Measurements from ENCODE around the gene WNT9A. TPM values are rescaled to one million over a fixed set of nuclear protein-coding genes. Genes with fewer than 3 reads are reported as not detected.

The WNT9A gene
- total RNA-seq, 1 experiment from 2014 or later: 1.5 TPM

GRCh38 chr1:227946624-227947385, 927 bp downstream of the WNT9A start:
- DNase-seq (ENCODE audit: low spot score) (peak; percentile 85), ATAC-seq (peak; percentile 66)
- Mint-ChIP-seq H3K27ac (no peak overlapping the region), H3K27me3 (ENCODE audit: low read depth) (peaks cover 25% of the 10 kb centered on the region), H3K36me3 (no peaks in the 10 kb centered on the region), H3K9me3 (no peaks in the 10 kb centered on the region), H3K4me1 (peaks cover 9% of the 10 kb centered on the region), H3K4me3 (peak overlapping the region; percentile 82)
- CTCF ChIA-PET: interaction anchor here (0.8 to 4.4 kb wide), 7 partner anchors 11 to 185 kb away, joined by 3 to 25 read pairs (median 4); no protein-coding TSS in a partner anchor
- POLR2A ChIA-PET: interaction anchor here (0.6 kb wide), 1 partner anchor 111 kb away, joined by 3 read pairs; no protein-coding TSS in a partner anchor
- no peak for TF ChIP-seq MYBL2 (CRISPR knock-in tag; IDR thresholded peaks at IDR 0.05)
- TF ChIP-seq ZNF416 (CRISPR knock-in tag; IDR thresholded peaks at IDR 0.05): no peak
- no peak for TF ChIP-seq JAZF1 (CRISPR knock-in tag; IDR thresholded peaks at IDR 0.05)
- peak; percentile 16; the same call in 1 of the 2 replicates for TF ChIP-seq NFE2L1 (CRISPR knock-in tag; IDR thresholded peaks at IDR 0.05)
- TF ChIP-seq SP1 (CRISPR knock-in tag; conservative IDR thresholded peaks at IDR 0.05): peak; percentile 47; the same call in 1 of the 2 replicates
- TF ChIP-seq CREM (CRISPR knock-in tag; IDR thresholded peaks at IDR 0.05): no peak
- no peak for TF ChIP-seq CBFB (CRISPR knock-in tag; IDR thresholded peaks at IDR 0.05; ENCODE audit: low read depth)
- TF ChIP-seq AR (CRISPR knock-in tag; IDR thresholded peaks at IDR 0.05): no peak
- TF ChIP-seq SMAD3 (CRISPR knock-in tag; IDR thresholded peaks at IDR 0.05; ENCODE audit: borderline replicate concordance): no peak
- TF ChIP-seq RORB (CRISPR knock-in tag; IDR thresholded peaks at IDR 0.05): no peak
- no peak for TF ChIP-seq ETV6 (CRISPR knock-in tag; IDR thresholded peaks at IDR 0.05)
- TF ChIP-seq ZNF232 (CRISPR knock-in tag; IDR thresholded peaks at IDR 0.05): 0 out of 2 replicates have a peak, but pooled peaks have one; percentile 55
- no peak for TF ChIP-seq IRF1 (CRISPR knock-in tag; IDR thresholded peaks at IDR 0.05)
- TF ChIP-seq NFYB (CRISPR knock-in tag; conservative IDR thresholded peaks at IDR 0.05; ENCODE audit: low read depth): no peak
- TF ChIP-seq HMGXB4 (CRISPR knock-in tag; IDR thresholded peaks at IDR 0.05): peak; percentile 74
- TF ChIP-seq JUN (CRISPR knock-in tag; IDR thresholded peaks at IDR 0.05): no peak
- no peak for TF ChIP-seq ZNF532 (CRISPR knock-in tag; IDR thresholded peaks at IDR 0.05; ENCODE audit: borderline replicate concordance)
- peak; percentile 66 for TF ChIP-seq USF2 (CRISPR knock-in tag; IDR thresholded peaks at IDR 0.05)
- no peak for TF ChIP-seq ZMAT4 (CRISPR knock-in tag; IDR thresholded peaks at IDR 0.05)
- no peak for TF ChIP-seq ZNF512 (CRISPR knock-in tag; IDR thresholded peaks at IDR 0.05; ENCODE audit: borderline replicate concordance)
- TF ChIP-seq ZNF423 (CRISPR knock-in tag; IDR thresholded peaks at IDR 0.05): peak; percentile 58
- TF ChIP-seq RELA (CRISPR knock-in tag; IDR thresholded peaks at IDR 0.05; ENCODE audit: borderline replicate concordance): no peak
- no peak for TF ChIP-seq ATF1 (CRISPR knock-in tag; IDR thresholded peaks at IDR 0.05)
- no peak for TF ChIP-seq GRHL2 (CRISPR knock-in tag; IDR thresholded peaks at IDR 0.05; ENCODE audit: insufficient replicate concordance, severe bottlenecking)
- no peak for TF ChIP-seq ZNF219 (CRISPR knock-in tag; IDR thresholded peaks at IDR 0.05; ENCODE audit: borderline replicate concordance)
- TF ChIP-seq ZNF263 (CRISPR knock-in tag; IDR thresholded peaks at IDR 0.05; ENCODE audit: low read depth): no peak
